B cell (primary cell): ENCODE data around the gene C4BPA. TPM values are rescaled to one million over a fixed set of nuclear protein-coding genes. Genes with fewer than 3 reads are reported as not detected.

ENCODE experiments used
- ATAC-seq: fragments of 200-7000 bp; cut with Tn5 transposase; one replicate; pipeline ENCODE4 v1.10.0; 2021; ENCODE audit warnings: low read depth, mild to moderate bottlenecking, moderate number of reproducible peaks, moderate library complexity
- CTCF ChIA-PET: fragments of 350-600 bp; sonication (Branson Sonifier 250); formaldehyde crosslinking; loops from one replicate; lab custom pipeline; 2021; ENCODE audit warnings: antibody characterized with exemption, inconsistent platforms; lab: Charles Lee
- POLR2A ChIA-PET: fragments of 350-600 bp; sonication (Branson Sonifier 250); formaldehyde crosslinking; loops from one replicate; lab custom pipeline; 2021; ENCODE audit warnings: antibody characterized with exemption; lab: Charles Lee
- DNase-seq: peaks from one replicate; pipeline ENCODE4 v3.0.0; 2013
- H2AFZ ChIP-seq: 2 replicates; pipeline ENCODE4 v1.6.1; 2012; ENCODE audit warnings: mild to moderate bottlenecking, low read depth, low read length; ENCODE audit not compliant: insufficient read depth, poor library complexity, severe bottlenecking
- H3K27ac ChIP-seq, 2 donors: 1 replicate in 1 of 2; 2 replicates in 1 of 2; pipeline ENCODE4 v1.5.1; 2012 to 2013; ENCODE audit warnings: low read length in 2 of 2, mild to moderate bottlenecking in 2 of 2, moderate library complexity in 1 of 2
- H3K27me3 ChIP-seq, 4 experiments: fragments of 200-600 bp in 1 of 4; sonication (generic) in 1 of 4; replicated peaks in 1 of 4; 1 replicate in 2 of 4; 2 replicates in 2 of 4; pipeline versions ENCODE4 v1.6.1 to v1.7.0; 2013 to 2016; ENCODE audit warnings: low read length in 3 of 4, mild to moderate bottlenecking in 2 of 4, mixed read lengths in 1 of 4, moderate library complexity in 1 of 4; ENCODE audit not compliant: insufficient read depth in 4 of 4, control insufficient read depth in 3 of 4; ENCODE audit errors: control extremely low read depth in 1 of 4
- H3K36me3 ChIP-seq, 2 experiments: replicated peaks in 1 of 2; 1 replicate in 1 of 2; 2 replicates in 1 of 2; pipeline versions ENCODE4 v1.6.1 to v1.7.1; 2013; ENCODE audit warnings: low read length in 1 of 2; ENCODE audit not compliant: insufficient read depth in 2 of 2, control insufficient read depth in 1 of 2; ENCODE audit errors: control extremely low read depth in 1 of 2, extremely low read depth in 1 of 2
- H3K4me1 ChIP-seq, 2 donors: fragments of 200-600 bp in 1 of 2; sonication (generic) in 1 of 2; 1 replicate in 1 of 2; 2 replicates in 1 of 2; pipeline versions ENCODE4 v1.5.1 to v1.6.1; 2013 to 2017; ENCODE audit warnings: low read length in 2 of 2; ENCODE audit not compliant: control insufficient read depth in 2 of 2, insufficient read depth in 2 of 2
- H3K4me2 ChIP-seq: replicated peaks from 2 replicates; pipeline ENCODE3; 2012; ENCODE audit warnings: mild to moderate bottlenecking, low read depth, low read length; ENCODE audit not compliant: poor library complexity, severe bottlenecking
- H3K4me3 ChIP-seq, 5 experiments: fragments of 200-600 bp in 1 of 5; sonication (generic) in 1 of 5; 1 replicate in 3 of 5; 2 replicates in 2 of 5; pipeline versions ENCODE4 v1.5.1 to v1.7.0; 2011 to 2016; ENCODE audit warnings: low read length in 4 of 5, mild to moderate bottlenecking in 4 of 5, low read depth in 2 of 5, control low read depth in 1 of 5, moderate library complexity in 1 of 5; ENCODE audit not compliant: insufficient read depth in 1 of 5; ENCODE audit errors: control extremely low read depth in 1 of 5, extremely low read depth in 1 of 5
- H3K79me2 ChIP-seq: fragments of 200-600 bp; sonication (generic); one replicate; pipeline ENCODE4 v1.6.0; 2016; ENCODE audit warnings: low read length; ENCODE audit not compliant: control insufficient read depth, insufficient read depth
- H3K9ac ChIP-seq: fragments of 200-600 bp; sonication (generic); 2 replicates; pipeline ENCODE4 v1.6.1; 2017; ENCODE audit warnings: mild to moderate bottlenecking, low read length, moderate library complexity
- H3K9me3 ChIP-seq, 3 donors: one replicate each; pipeline versions ENCODE4 v1.6.1 to v1.7.1; 2013; ENCODE audit warnings: low read length in 2 of 3; ENCODE audit not compliant: control insufficient read depth in 2 of 3, insufficient read depth in 1 of 3; ENCODE audit errors: control extremely low read depth in 1 of 3
- H4K20me1 ChIP-seq: 2 replicates; pipeline ENCODE4 v1.6.0; 2012; ENCODE audit warnings: mild to moderate bottlenecking, low read length; ENCODE audit not compliant: insufficient read depth, control insufficient read depth, poor library complexity, severe bottlenecking
- H3K27ac Mint-ChIP-seq: one replicate; pipeline ENCODE4 v1.8.0; 2021; ENCODE audit warnings: mixed read lengths
- H3K27me3 Mint-ChIP-seq: one replicate; pipeline ENCODE4 v1.8.0; 2021; ENCODE audit warnings: mixed read lengths
- H3K4me1 Mint-ChIP-seq: one replicate; pipeline ENCODE4 v1.8.0; 2021; ENCODE audit warnings: mixed read lengths
- H3K4me3 Mint-ChIP-seq: one replicate; pipeline ENCODE4 v1.8.0; 2021; ENCODE audit warnings: mixed read lengths
- H3K9me3 Mint-ChIP-seq: one replicate; pipeline ENCODE4 v1.8.0; 2022; ENCODE audit warnings: mixed read lengths; ENCODE audit not compliant: insufficient read depth
- EZH2 ChIP-seq: IDR thresholded peaks from 2 replicates; pipeline ENCODE4 v1.6.1; 2012; ENCODE audit warnings: borderline replicate concordance, low read depth, mild to moderate bottlenecking, moderate library complexity, low read length; ENCODE audit not compliant: insufficient read depth, poor library complexity, severe bottlenecking
- WGBS: methylation state at CpG from one replicate; pipeline ENCODE4 v1.1.5; 2013; ENCODE audit warnings: missing lambda C conversion rate; ENCODE audit not compliant: insufficient coverage; 5-methylcytosine and 5-hydroxymethylcytosine counted together
- intact Hi-C: fragments of 100-400 bp; cut with micrococcal nuclease; formaldehyde crosslinking; loops from one replicate; pipeline ENCODE4 v1.10.0; 2022
- polyA plus RNA-seq: library from polyadenylated mRNA; depleted of rRNA; stranded (reverse); fragments of >200 nt; gene quantifications from 2 replicates; pipeline ENCODE4 v1.2.3, GENCODE V29; 2012
- total RNA-seq, 2 donors: library from RNA; stranded (reverse); fragments of 120-200 nt in 1 of 2; gene quantifications; 1 replicate in 1 of 2; 2 replicates in 1 of 2; pipeline versions ENCODE4 v1.2.3 to v1.2.4, GENCODE V29; 2013 to 2022
- TF ChIP-seq, protein P1 (sequence below): fragments of 200-600 bp; IDR thresholded peaks from one replicate; pipeline ENCODE4 v1.8.0; 2022; ENCODE audit warnings: antibody characterized with exemption, mild to moderate bottlenecking

C4BPA gene
- total and polyA plus RNA-seq, 2 donors (not counting 1 experiment from before 2014, with no cell fraction given) = not detected

DNA sequence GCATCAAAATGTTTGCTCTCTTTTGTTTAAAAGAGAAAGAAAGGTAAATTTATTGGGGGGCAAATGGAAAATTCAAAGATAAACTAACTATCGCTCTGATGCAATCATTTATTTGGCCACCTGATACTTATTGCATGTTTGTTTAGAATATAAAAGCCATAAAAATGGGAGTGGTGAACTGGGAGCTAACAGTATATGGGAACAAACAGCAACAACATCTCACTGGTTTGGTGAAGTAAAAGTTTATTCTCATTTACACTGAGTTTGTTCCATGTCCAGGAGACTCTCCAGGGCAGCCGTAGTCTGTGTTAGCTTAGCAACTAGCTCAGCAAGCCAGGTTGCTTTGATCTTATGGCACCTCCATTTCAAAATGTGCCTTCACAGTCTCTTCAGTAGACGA, 20.4 kb downstream of the C4BPA start:
- Mint-ChIP-seq H3K27me3 (peaks cover 6% of the 10 kb centered on the region), H3K9me3 (peaks cover 12% of the 10 kb centered on the region), H3K27ac (no peak overlapping the region), H3K4me3 (no peak overlapping the region), H3K4me1 (no peaks in the 10 kb centered on the region)
- Histone ChIP-seq H3K27me3 (no peaks in the 10 kb centered on the region), H3K4me3 (no peak overlapping the region), H3K27ac (no peak overlapping the region), H3K9ac (no peak overlapping the region), H2AFZ (no peak overlapping the region), H3K9me3 (peaks cover 3 to 31% (median 14%) of the 10 kb centered on the region in 3 donors), H3K36me3 (no peaks in the 10 kb centered on the region), H3K4me1 (no peaks in the 10 kb centered on the region), H3K79me2 (no peaks in the 10 kb centered on the region), H3K4me2 (no peak overlapping the region), H4K20me1 (no peaks in the 10 kb centered on the region)
- WGBS = 100% methylated on average over 1 of the region's 3 CpGs
- ATAC-seq = no peak
- ChIA-PET CTCF (no interaction called here), POLR2A (no interaction called here)
- no peak for DNase-seq
- intact Hi-C loops = no loop called here
- TF ChIP-seq, protein P1, sequence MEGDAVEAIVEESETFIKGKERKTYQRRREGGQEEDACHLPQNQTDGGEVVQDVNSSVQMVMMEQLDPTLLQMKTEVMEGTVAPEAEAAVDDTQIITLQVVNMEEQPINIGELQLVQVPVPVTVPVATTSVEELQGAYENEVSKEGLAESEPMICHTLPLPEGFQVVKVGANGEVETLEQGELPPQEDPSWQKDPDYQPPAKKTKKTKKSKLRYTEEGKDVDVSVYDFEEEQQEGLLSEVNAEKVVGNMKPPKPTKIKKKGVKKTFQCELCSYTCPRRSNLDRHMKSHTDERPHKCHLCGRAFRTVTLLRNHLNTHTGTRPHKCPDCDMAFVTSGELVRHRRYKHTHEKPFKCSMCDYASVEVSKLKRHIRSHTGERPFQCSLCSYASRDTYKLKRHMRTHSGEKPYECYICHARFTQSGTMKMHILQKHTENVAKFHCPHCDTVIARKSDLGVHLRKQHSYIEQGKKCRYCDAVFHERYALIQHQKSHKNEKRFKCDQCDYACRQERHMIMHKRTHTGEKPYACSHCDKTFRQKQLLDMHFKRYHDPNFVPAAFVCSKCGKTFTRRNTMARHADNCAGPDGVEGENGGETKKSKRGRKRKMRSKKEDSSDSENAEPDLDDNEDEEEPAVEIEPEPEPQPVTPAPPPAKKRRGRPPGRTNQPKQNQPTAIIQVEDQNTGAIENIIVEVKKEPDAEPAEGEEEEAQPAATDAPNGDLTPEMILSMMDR = no peak
- no peak for TF ChIP-seq EZH2

DNA sequence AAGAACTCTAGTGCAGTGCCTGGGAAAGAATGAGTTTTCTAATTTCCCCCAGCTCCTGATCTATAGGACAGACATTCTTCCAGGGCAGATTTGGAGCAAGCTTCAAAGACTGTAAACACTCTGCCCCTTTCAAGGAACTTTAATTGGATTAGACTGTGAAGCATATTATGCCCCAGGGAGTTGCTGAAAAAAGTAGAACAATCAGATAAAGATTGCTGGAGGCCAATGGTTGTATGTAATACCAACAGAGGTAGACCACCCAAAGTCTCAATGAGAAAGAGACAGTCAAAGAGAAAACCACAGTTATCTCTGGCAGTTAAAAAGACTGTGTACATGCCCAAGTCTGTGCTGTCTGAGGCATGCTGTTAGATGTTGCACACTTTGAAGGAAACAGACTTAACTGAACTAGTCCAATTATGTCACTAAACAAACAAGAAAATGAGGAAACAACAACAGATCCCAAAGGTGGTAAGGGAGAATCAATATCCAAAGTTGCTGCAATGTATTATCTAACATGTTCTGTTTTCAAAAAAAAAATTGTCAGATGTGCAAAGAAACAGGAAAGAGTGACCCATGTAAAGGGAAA, 24.4 kb downstream of the C4BPA start:
- Histone ChIP-seq H3K9ac (no peak overlapping the region), H4K20me1 (no peaks in the 10 kb centered on the region), H3K4me1 (no peaks in the 10 kb centered on the region), H3K79me2 (no peaks in the 10 kb centered on the region), H2AFZ (no peak overlapping the region), H3K4me3 (no peak overlapping the region), H3K36me3 (no peaks in the 10 kb centered on the region), H3K4me2 (no peak overlapping the region), H3K27me3 (no peaks in the 10 kb centered on the region), H3K27ac (no peak overlapping the region), H3K9me3 (peaks cover 8 to 47% (median 18%) of the 10 kb centered on the region in 3 donors)
- intact Hi-C loops = no loop called here
- Mint-ChIP-seq H3K27me3 (no peaks in the 10 kb centered on the region), H3K9me3 (peaks cover 19% of the 10 kb centered on the region), H3K27ac (no peak overlapping the region), H3K4me3 (no peak overlapping the region), H3K4me1 (no peaks in the 10 kb centered on the region)
- DNase-seq (no peak), ATAC-seq (no peak)
- ChIA-PET POLR2A (no interaction called here), CTCF (no interaction called here)
- no peak for TF ChIP-seq EZH2
- TF ChIP-seq, protein P1 = no peak
